Panc1 (cell line): ENCODE measurements around the gene TEX35.

Source experiments
- POLR2AphosphoS5 ChIP-seq: IDR thresholded peaks from 2 replicates; pipeline ENCODE4 v1.6.1; 2012; ENCODE audit warnings: mild to moderate bottlenecking, low read depth, low read length, moderate library complexity
- TF ChIP-seq, protein P1 (sequence below): fragments of 450-650 bp; IDR thresholded peaks from 2 replicates; pipeline ENCODE4 v1.5.1; 2017; ENCODE audit warnings: mild to moderate bottlenecking
- TF ChIP-seq, protein P2 (sequence below), 2 experiments: IDR thresholded peaks; 2 replicates each; pipeline ENCODE4 v1.6.1; 2011 to 2012; ENCODE audit warnings: low read depth in 2 of 2, control low read depth in 1 of 2, low read length in 1 of 2, mild to moderate bottlenecking in 1 of 2, moderate library complexity in 1 of 2; ENCODE audit not compliant: insufficient read depth in 1 of 2

DNA sequence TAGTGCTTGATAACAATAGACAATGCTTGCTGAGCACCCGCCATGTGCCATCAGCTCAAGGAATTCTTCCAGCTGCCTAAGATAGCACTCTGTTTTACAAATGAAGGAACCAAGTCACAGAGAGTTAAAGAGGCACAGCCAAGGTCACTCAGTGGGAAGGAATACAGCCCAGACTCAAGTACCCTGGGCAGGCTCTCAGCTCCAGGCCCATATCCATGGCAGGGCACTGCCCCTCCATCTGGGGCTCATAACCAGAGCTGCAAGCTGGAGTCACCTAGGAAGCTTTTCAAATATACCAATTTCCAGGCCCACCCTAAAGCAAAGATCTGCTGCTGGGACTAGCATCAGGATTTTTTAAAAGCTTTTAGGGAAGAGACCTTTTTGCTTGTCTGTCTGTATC is 17.8 kb upstream of the TEX35 start:
- TF ChIP-seq, protein P1, sequence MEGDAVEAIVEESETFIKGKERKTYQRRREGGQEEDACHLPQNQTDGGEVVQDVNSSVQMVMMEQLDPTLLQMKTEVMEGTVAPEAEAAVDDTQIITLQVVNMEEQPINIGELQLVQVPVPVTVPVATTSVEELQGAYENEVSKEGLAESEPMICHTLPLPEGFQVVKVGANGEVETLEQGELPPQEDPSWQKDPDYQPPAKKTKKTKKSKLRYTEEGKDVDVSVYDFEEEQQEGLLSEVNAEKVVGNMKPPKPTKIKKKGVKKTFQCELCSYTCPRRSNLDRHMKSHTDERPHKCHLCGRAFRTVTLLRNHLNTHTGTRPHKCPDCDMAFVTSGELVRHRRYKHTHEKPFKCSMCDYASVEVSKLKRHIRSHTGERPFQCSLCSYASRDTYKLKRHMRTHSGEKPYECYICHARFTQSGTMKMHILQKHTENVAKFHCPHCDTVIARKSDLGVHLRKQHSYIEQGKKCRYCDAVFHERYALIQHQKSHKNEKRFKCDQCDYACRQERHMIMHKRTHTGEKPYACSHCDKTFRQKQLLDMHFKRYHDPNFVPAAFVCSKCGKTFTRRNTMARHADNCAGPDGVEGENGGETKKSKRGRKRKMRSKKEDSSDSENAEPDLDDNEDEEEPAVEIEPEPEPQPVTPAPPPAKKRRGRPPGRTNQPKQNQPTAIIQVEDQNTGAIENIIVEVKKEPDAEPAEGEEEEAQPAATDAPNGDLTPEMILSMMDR: no peak
- TF ChIP-seq, protein P2, sequence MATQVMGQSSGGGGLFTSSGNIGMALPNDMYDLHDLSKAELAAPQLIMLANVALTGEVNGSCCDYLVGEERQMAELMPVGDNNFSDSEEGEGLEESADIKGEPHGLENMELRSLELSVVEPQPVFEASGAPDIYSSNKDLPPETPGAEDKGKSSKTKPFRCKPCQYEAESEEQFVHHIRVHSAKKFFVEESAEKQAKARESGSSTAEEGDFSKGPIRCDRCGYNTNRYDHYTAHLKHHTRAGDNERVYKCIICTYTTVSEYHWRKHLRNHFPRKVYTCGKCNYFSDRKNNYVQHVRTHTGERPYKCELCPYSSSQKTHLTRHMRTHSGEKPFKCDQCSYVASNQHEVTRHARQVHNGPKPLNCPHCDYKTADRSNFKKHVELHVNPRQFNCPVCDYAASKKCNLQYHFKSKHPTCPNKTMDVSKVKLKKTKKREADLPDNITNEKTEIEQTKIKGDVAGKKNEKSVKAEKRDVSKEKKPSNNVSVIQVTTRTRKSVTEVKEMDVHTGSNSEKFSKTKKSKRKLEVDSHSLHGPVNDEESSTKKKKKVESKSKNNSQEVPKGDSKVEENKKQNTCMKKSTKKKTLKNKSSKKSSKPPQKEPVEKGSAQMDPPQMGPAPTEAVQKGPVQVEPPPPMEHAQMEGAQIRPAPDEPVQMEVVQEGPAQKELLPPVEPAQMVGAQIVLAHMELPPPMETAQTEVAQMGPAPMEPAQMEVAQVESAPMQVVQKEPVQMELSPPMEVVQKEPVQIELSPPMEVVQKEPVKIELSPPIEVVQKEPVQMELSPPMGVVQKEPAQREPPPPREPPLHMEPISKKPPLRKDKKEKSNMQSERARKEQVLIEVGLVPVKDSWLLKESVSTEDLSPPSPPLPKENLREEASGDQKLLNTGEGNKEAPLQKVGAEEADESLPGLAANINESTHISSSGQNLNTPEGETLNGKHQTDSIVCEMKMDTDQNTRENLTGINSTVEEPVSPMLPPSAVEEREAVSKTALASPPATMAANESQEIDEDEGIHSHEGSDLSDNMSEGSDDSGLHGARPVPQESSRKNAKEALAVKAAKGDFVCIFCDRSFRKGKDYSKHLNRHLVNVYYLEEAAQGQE (IDR thresholded peaks at IDR 0.05; ENCODE audit: insufficient read depth in 1 of 2, low read depth in 2 of 2, low read length in 1 of 2): no peak
- TF ChIP-seq POLR2AphosphoS5: no peak
